GM04504 (cell line): ENCODE results near the gene OR2D2.
"Not testable (repeated sequence)": the region's sequence is repeated elsewhere in the genome, so short reads cannot be mapped to it uniquely, and the experiment has no call there.

Source experiments
- DNase-seq: peaks from one replicate; pipeline ENCODE4 v3.0.0-alpha.2; 2012; ENCODE audit warnings: low read depth

Gene OR2D2

DNA sequence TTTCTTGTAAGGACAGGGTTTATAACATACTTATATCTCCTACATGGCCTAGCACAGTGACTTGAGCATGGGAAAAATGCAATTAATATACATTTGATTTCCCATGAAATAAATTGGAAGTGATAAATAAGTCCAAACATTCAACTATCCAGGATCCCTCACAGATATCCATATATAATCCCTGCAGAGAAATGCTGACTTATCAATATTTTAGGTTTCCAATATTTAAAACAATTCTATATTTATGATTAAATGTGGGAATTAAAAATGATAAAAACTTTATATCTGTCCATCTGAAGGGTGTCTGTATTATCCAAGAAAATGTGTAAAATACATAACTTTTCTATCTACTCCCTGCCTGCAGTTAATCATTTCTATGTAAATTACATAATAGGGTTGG, 9.5 kb downstream of the OR2D2 start:
- DNase-seq: no peak

DNA sequence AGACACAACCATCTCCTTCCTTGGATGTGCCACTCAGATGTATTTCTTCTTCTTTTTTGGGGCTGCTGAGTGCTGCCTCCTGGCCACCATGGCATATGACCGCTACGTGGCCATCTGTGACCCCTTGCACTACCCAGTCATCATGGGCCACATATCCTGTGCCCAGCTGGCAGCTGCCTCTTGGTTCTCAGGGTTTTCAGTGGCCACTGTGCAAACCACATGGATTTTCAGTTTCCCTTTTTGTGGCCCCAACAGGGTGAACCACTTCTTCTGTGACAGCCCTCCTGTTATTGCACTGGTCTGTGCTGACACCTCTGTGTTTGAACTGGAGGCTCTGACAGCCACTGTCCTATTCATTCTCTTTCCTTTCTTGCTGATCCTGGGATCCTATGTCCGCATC, 15.4 kb downstream of the OR2D2 start:
- no peak for DNase-seq

DNA sequence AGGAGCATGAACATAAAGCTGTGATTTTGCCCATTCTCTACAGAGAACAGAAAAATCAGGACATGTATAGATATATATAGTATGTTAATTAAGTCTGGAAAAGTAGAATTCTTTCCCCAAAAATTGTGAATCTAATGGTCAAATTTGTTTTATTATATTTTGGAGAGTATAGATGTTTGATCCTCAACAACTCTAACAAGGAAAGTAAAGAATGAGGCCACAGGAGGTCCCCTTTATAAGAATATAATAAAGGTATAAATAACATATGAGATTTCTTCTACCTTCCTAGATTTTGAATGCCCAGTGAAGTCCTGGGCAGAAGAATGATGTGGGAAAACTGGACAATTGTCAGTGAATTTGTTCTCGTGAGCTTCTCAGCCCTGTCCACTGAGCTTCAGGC, 16.0 kb downstream of the OR2D2 start, which contains the start of gene OR10A4:
Gene OR10A4, plus strand, starts transcription at position 301 of the 400 bp plus-strand sequence. Its CDS starts 23 bp downstream, at position 324.
- no peak for DNase-seq

DNA sequence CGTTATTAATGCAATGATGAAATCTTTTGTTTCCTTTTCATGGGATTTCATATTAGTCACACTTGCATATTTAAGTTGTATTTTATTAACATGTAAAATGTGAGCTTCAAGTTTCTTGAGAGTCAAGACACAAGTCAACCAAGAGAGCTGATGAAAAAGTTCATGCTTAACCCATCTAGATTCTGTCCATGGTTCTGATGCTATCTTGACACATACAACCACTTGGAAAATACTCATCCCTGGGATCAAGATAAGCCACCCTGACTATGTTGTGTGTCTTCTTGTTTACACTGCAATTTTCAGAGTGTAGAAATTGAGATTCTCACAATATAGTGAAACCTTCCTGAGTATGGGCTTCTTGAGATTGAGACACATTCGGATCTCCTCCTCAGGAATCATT, 16.5 kb downstream of the OR2D2 start:
- no peak for DNase-seq

DNA sequence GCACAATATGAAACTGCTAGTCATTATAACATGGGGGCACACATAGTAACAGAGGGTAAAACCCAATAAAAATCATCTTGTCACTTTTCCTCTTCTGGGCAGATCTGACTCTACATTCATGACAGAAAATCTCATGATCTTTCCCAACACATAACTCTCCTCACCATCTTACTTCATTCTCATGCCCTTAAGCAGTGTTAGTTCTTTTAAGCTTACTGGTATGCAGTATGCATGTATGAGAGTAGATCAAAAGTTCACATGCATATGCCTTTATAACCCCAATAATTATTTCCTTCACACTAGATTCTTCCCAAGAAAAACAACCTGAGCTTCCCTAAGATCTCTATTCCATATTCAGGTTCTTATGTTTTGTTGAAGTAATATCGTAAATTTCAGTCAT, 21.0 kb downstream of the OR2D2 start:
- DNase-seq: no peak

DNA sequence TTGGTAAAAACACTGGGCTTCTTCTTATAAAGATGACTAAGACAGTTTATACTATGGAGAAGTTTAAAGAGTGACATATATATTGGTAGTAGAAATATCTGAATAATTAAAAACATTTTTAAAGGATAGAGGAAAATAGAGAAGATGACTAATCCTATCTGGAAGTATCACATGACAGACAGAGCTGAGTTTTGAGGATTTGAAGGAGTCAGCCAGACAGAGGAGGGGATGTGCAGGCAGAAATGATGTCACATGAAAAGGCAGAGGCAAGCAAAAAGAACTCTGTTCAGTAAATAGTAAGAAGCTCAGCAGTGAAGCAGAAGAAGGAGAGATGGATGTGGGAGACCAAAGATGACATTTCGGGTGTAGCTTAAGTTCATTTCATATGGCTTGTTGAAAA, 27.9 kb downstream of the OR2D2 start:
- DNase-seq: no peak

DNA sequence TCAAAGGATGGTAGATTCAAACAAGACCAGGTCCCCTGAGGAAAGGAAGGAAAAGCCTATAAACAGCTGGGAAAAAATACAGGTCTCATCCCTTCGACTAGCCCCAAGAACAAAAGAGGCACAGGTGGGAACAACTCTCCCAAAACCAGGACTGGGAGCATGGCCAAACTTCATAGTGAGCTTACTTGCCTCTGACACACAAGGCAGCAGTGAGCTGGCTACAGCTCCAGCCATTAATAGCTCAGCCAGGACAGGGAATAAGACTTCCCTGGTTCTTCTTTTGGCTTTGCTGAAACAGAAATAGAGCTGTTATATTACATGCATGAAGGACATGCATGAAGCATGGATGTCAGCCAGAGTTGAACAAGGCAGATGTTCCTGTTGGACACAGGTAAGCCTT, 29.3 kb downstream of the OR2D2 start, which contains the start of gene OR10A2:
Gene OR10A2, plus strand, starts transcription at position 97 of the 400 bp plus-strand sequence. CDS start 6,698 bp downstream, outside the sequence.
- DNase-seq: no peak

DNA sequence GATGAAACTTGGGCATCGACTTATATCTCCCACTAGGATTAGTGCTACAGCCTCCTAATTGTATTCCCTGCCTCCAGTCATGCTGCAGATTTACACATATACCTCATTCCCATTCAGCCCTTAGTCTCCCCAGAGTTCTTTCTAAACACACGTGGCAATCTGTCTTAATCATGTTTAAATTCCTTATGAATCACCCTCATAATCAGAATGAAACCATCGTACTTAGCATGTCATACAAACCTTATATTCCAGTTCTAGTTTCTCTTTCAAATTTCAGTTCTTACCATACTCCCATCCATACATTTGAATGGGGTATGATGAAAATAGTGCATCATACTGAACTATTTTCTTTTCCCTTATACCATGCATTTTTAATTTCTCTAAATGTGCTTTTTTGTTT, 35.4 kb downstream of the OR2D2 start:
- no peak for DNase-seq

DNA sequence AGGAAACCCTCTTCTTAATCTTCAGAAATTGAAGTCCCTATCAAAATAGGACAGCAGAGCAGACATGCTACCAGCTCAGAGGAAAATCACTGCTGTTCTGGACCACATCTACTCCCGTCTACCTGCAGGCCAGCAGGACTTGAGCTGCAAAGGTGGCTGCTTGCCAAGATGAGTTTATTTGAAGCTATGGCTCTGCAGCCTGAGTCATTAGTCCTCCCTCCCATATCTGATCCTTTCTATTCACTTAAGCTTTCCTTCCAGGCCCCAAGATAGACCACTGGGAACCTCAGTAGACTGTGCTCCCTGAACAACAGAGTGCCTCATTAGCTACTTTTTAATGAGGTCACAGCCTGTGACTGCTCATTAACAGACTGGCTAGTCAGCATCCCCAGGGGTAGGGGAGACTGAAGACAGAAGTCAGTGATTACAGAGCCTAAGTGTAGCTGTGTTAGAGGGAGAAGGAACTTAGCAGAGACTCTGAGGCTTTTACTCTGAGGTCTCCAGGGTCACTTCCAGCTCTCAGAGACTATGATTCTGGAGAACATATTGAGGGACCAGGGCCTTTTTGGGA, 36.2 kb downstream of the OR2D2 start:
- DNase-seq: no peak

DNA sequence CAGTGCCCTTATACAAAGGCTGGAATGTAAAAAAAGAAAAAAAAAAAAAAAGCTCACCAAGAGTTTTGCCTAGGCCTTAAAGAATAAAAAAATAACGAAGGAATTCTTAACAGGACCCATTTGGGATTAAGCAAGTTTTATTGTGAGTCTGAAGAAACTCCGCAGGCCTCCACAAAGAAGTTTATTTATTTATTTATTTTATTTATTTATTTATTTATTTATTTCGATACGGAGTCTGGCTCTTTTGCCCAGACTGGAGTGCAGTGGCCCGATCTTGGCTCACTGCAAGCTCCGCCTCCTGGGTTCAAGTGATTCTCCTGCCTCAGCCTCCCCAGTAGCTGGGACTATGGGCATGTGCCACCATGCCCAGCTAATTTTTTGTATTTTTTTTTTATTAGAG, 37.5 kb downstream of the OR2D2 start:
- not testable (repeated sequence) for DNase-seq

DNA sequence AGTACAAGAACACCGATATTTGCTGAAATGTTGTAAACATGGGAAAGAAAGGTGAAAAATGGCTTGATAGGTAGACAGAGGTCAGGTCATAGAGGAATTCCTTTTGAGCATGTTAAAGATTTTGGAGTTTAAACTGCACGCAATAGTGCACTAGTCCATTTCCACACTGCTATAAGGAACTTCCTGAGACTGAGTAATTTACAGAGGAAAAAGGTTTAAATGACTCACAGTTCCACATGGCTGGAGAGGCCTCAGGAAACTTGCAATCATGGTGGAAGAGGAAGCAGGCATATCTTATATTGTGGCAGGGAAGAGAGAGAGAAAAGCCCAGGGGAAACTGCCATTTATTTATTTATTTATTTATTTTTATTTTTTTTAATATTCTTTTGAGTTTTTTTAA, 41.8 kb downstream of the OR2D2 start:
- DNase-seq: no peak

DNA sequence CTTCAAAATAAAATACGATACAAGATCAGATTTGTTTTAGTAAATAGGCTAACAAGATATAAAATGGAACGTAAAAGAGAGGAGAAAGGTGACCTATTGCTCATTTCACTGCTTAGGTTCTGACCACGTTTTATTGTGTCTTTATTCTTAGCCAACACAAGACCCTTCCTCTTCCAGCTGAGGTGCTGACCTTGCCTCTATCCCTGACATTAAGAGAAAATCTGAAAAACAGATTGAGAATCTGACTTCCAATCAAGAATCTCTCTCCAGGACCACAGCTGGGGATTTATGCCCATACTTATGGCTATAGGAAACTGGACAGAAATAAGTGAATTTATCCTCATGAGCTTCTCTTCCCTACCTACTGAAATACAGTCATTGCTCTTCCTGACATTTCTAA, 46.9 kb downstream of the OR2D2 start, which contains the start of gene OR10A5:
Gene OR10A5, plus strand, starts transcription at position 301 of the 400 bp plus-strand sequence. Its CDS starts 0 bp downstream, at position 301.
- no peak for DNase-seq

DNA sequence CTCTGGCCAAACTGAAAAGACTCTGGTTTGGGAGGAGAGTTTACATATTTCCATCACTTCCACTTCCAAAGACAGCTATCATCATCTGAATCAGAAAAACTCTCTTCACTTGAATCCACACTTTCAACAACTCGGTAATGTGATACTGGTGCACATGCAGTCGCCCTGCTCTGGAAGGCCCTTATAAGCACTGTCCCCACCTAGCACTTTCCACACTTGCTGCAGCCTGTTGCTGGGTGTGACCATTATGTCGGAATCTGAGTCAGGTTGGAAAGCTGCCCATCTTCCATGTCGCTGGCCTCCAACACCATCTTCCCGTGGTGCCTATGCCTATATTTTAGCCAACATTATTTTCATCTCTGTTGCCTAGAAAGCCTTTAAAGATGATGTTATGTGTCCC, 47.9 kb downstream of the OR2D2 start:
- no peak for DNase-seq

DNA sequence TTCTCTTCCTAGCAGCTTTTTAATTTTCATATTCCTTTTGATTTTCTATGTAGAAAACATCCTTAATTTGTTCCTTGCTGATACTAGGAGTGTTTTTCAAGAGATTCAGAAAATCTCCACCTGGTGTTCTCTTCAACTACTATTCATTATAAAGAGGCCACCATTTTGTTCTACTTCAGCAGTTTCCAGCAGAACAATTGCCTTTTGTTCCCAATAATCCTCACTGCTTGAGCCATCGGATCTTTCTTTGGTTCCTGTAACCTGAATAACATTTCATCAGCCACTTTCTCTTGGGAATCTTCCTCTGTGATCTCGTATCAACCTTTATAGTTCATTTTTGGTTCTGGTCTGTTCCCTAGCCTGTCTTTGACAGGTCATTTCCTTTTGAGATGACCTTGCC, 48.6 kb downstream of the OR2D2 start:
- no peak for DNase-seq

DNA sequence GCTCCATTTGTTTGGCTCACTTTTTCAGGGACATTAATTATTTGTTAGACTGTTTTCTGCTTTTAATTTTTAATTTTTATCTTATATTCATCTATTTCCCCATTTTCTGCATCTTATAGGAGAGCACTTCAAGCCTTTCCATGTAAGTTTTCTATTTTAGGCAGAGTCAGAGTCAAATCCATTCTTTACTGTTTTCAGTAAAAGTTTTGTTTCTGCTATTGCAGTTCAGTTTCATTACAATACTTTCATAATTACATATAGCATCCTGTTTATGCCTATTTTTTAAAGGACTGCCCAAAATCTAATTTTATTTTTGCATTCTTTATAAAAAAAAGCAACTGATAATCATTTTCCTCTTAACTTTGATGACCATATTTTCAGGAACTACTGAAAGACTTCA, 50.6 kb downstream of the OR2D2 start:
- no peak for DNase-seq
